Calu3 (cell line): ENCODE data around the gene FAM81A. TPM values are rescaled to one million over a fixed set of nuclear protein-coding genes. Genes with fewer than 3 reads are reported as not detected.
A peak's percentile ranks its signal among the peaks of the same experiment; 100 is the strongest.

Experiments used
- BruUV-seq: library from RNA; stranded (reverse); fragments of 400-500 nt; replicated peaks from 2 replicates; lab custom pipeline; 2021; lab: Mats Ljungman, UMichigan
- CTCF ChIA-PET: fragments of 300-600 bp; sonication (Branson Sonifier 250); formaldehyde crosslinking; loops from one replicate; lab custom pipeline; 2022; ENCODE audit warnings: antibody characterized with exemption; lab: Charles Lee
- DNase-seq: peaks from one replicate; pipeline ENCODE4 v3.0.0; 2022
- H3K27ac Mint-ChIP-seq: one replicate; pipeline ENCODE4 v1.8.0; 2022; ENCODE audit warnings: mixed read lengths; ENCODE audit not compliant: unreplicated experiment
- H3K27me3 Mint-ChIP-seq: one replicate; pipeline ENCODE4 v1.8.0; 2022; ENCODE audit warnings: mixed read lengths; ENCODE audit not compliant: unreplicated experiment
- H3K36me3 Mint-ChIP-seq: one replicate; pipeline ENCODE4 v1.8.0; 2022; ENCODE audit warnings: mild to moderate bottlenecking, moderate library complexity, mixed read lengths; ENCODE audit not compliant: insufficient read depth, unreplicated experiment
- H3K4me1 Mint-ChIP-seq: one replicate; pipeline ENCODE4 v1.8.0; 2022; ENCODE audit warnings: mild to moderate bottlenecking, low read depth, mixed read lengths; ENCODE audit not compliant: unreplicated experiment
- H3K4me3 Mint-ChIP-seq: one replicate; pipeline ENCODE4 v1.8.0; 2022; ENCODE audit warnings: mild to moderate bottlenecking, low read depth, moderate library complexity, mixed read lengths; ENCODE audit not compliant: unreplicated experiment
- H3K9me3 Mint-ChIP-seq: one replicate; pipeline ENCODE4 v1.8.0; 2022; ENCODE audit warnings: low read depth, mixed read lengths; ENCODE audit not compliant: unreplicated experiment
- intact Hi-C: fragments of 100-400 bp; cut with micrococcal nuclease; formaldehyde crosslinking; loops from one replicate; pipeline ENCODE4 v1.10.0; 2022; ENCODE audit not compliant: unreplicated experiment
- total RNA-seq: library from RNA; stranded (reverse); gene quantifications from 2 replicates; pipeline ENCODE4 v1.2.3, GENCODE V29; 2022
- TF ChIP-seq, protein P1 (sequence below): fragments of 200-600 bp; IDR thresholded peaks from one replicate; pipeline ENCODE4 v1.8.0; 2022; ENCODE audit warnings: antibody characterized with exemption; ENCODE audit not compliant: unreplicated experiment

Gene FAM81A
- total RNA-seq, 1 experiment from 2014 or later: 16.0 TPM

GRCh38 chr15:59556380-59556779 lies 118.4 kb downstream of the FAM81A start:
- Mint-ChIP-seq H3K27me3 (no peaks in the 10 kb centered on the region), H3K27ac (peak overlapping the region; percentile 56), H3K36me3 (peaks cover 16% of the 10 kb centered on the region), H3K4me3 (no peak overlapping the region), H3K4me1 (peaks cover 29% of the 10 kb centered on the region), H3K9me3 (peaks cover 3% of the 10 kb centered on the region)
- CTCF ChIA-PET: interaction anchor here (0.6 to 1.2 kb wide), 5 partner anchors 11 to 60 kb away, joined by 3 to 8 read pairs (median 4); partner anchors contain the start of gene GCNT3
- intact Hi-C loops: no loop called here
- no TSS peak for BruUV-seq
- TF ChIP-seq, protein P1, sequence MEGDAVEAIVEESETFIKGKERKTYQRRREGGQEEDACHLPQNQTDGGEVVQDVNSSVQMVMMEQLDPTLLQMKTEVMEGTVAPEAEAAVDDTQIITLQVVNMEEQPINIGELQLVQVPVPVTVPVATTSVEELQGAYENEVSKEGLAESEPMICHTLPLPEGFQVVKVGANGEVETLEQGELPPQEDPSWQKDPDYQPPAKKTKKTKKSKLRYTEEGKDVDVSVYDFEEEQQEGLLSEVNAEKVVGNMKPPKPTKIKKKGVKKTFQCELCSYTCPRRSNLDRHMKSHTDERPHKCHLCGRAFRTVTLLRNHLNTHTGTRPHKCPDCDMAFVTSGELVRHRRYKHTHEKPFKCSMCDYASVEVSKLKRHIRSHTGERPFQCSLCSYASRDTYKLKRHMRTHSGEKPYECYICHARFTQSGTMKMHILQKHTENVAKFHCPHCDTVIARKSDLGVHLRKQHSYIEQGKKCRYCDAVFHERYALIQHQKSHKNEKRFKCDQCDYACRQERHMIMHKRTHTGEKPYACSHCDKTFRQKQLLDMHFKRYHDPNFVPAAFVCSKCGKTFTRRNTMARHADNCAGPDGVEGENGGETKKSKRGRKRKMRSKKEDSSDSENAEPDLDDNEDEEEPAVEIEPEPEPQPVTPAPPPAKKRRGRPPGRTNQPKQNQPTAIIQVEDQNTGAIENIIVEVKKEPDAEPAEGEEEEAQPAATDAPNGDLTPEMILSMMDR: no peak
- no peak for DNase-seq

GRCh38 chr15:59557581-59557980 lies 119.6 kb downstream of the FAM81A start:
- Mint-ChIP-seq H3K36me3 (peaks cover 16% of the 10 kb centered on the region), H3K4me1 (peaks cover 29% of the 10 kb centered on the region), H3K4me3 (no peak overlapping the region), H3K27me3 (no peaks in the 10 kb centered on the region), H3K9me3 (peaks cover 3% of the 10 kb centered on the region), H3K27ac (no peak overlapping the region)
- CTCF ChIA-PET: no interaction called here
- intact Hi-C loops: no loop called here
- TF ChIP-seq, protein P1: no peak
- DNase-seq: no peak
- no TSS peak for BruUV-seq

GRCh38 chr15:59558851-59559250 lies 120.9 kb downstream of the FAM81A start:
- intact Hi-C loops: no loop called here
- CTCF ChIA-PET: interaction anchor here (1.3 to 1.9 kb wide), 2 partner anchors 26 to 53 kb away, joined by 4 to 10 read pairs; partner anchors contain the start of gene GCNT3

DNA sequence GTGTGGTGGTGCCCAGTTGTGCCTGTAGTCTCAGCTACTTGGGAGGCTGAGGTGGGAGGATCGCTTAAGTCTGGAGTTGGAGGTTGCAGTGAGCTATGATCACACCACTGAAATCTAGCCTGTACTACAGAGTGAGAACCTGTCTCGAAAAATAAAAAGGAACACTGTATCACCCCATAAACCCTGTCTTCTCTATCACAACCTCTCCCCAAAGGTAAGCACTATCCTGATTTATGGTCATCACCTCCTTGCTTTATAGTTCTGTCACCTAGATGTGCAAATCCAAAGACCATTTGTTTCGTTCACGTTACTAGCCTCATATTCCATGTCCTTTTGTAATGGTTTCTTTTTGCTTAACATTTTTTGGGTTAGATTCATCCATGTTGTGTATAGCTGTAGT lies 123.6 kb downstream of the FAM81A start:
- intact Hi-C loops: no loop called here

More at GRCh38 chr15:59558851-59559250, 120.9 kb downstream of the FAM81A start:
- BruUV-seq: no TSS peak
- DNase-seq: no peak
- Mint-ChIP-seq H3K4me3 (no peak overlapping the region), H3K9me3 (peaks cover 3% of the 10 kb centered on the region), H3K4me1 (peaks cover 29% of the 10 kb centered on the region), H3K27me3 (no peaks in the 10 kb centered on the region), H3K36me3 (peaks cover 16% of the 10 kb centered on the region), H3K27ac (peak overlapping the region; percentile 14)
- TF ChIP-seq, protein P1: no peak

More for the DNA sequence above, 123.6 kb downstream of the FAM81A start:
- TF ChIP-seq, protein P1: no peak
- H3K4me3 Mint-ChIP-seq: no peak overlapping the region
- H3K27ac Mint-ChIP-seq: no peak overlapping the region
- no peaks in the 10 kb centered on the region for H3K36me3 Mint-ChIP-seq
- H3K27me3 Mint-ChIP-seq: no peaks in the 10 kb centered on the region
- DNase-seq: no peak
- no TSS peak for BruUV-seq
- H3K9me3 Mint-ChIP-seq: no peaks in the 10 kb centered on the region
- peaks cover 3% of the 10 kb centered on the region for H3K4me1 Mint-ChIP-seq
- CTCF ChIA-PET: interaction anchor here (0.6 to 1.7 kb wide), 3 partner anchors 9 to 14 kb away, joined by 3 to 4 read pairs (median 3); no protein-coding TSS in a partner anchor
